T-helper 1 cell treated with Interleukin-12 subunit alpha and Interleukin-12 subunit beta and Interleukin-4 antibody, amounts not matched to agents 30 ng/mL and 1 ng/mL, for 36 hours (primary cell): ENCODE results near the gene KLHL1. TPM values are rescaled to one million over a fixed set of nuclear protein-coding genes. Genes with fewer than 3 reads are reported as not detected.

Experiments
- intact Hi-C: fragments of 100-400 bp; cut with micrococcal nuclease; formaldehyde crosslinking; loops from one replicate; pipeline ENCODE4 v1.15.1; 2024
- total RNA-seq: library from RNA; stranded (reverse); gene quantifications from 2 replicates; pipeline ENCODE4 v1.2.3, GENCODE V29; 2022

Gene KLHL1
- total RNA-seq, 1 donor from 2014 or later, result not detected

GRCh38 chr13:69704311-69704710 is 403.9 kb downstream of the KLHL1 start:
- intact Hi-C loops, result no loop called here

DNA sequence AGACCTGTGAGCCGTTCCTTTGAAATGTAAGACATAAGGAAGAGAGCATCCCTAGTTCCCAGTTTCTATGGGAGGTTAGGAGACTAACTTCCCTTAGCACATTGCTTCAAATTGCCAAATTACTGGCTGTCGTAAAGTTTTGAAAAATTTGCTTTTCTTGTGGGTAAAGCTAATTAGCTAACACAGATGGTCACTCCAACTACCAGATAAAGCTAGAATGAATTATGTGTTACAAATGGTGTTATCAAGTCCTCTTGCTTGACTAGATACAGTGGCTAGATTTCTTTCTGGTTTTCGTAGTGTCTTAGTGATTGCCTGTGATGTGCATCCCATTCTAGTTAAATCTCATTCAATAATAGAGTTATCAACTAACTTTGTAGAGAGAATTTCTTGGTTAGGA is 417.3 kb downstream of the KLHL1 start:
- intact Hi-C loops, result no loop called here

- intact Hi-C loops, result no loop called here
Observed at GRCh38 chr13:69683921-69684686, 424.1 kb downstream of the KLHL1 start.

- intact Hi-C loops, result no loop called here
Observed at GRCh38 chr13:69681722-69682121, 426.5 kb downstream of the KLHL1 start.

- intact Hi-C loops, result no loop called here
Observed at GRCh38 chr13:69677343-69677742, 430.9 kb downstream of the KLHL1 start.

- intact Hi-C loops, result no loop called here
Observed at GRCh38 chr13:69676286-69676685, 432.0 kb downstream of the KLHL1 start.

DNA sequence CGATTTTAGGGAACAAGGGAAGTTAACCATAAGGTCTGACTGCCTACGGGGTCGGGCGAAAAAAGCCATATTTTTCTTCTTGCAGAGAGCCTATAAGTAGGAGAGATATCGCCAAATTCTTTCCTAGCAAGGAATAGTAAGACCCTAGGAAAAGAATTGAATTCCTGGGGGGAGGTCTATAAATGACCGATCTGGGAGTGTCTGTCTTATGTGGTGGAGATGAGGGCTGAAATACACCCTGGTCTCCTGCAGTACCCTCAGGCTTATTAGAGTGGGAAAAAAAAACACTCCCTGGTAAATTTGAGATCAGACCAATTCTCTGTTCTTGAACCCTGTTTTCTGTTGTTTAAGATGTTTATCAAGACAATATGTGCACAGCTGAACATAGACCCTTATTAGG is 448.1 kb downstream of the KLHL1 start:
- intact Hi-C loops, result no loop called here

GRCh38 chr13:69657676-69658075 is 450.6 kb downstream of the KLHL1 start:
- intact Hi-C loops, result no loop called here

GRCh38 chr13:69654392-69654791 is 453.9 kb downstream of the KLHL1 start:
- intact Hi-C loops, result no loop called here

Other genes starting within 250 kb of the KLHL1 start
- not detected in 2 replicates for gene ATXN8OS, start 626 bp downstream of the KLHL1 start, total RNA-seq